ENCODE measurements around the gene DNAJC25. TPM values are rescaled to one million over a fixed set of nuclear protein-coding genes. Genes with fewer than 3 reads are reported as not detected.

Gene DNAJC25
- total and polyA plus RNA-seq, 2 of the 13 experiments (the other 11 are each of a cell fraction or from before 2014, with no cell fraction given): 5.7 to 10.2 TPM

DNA sequence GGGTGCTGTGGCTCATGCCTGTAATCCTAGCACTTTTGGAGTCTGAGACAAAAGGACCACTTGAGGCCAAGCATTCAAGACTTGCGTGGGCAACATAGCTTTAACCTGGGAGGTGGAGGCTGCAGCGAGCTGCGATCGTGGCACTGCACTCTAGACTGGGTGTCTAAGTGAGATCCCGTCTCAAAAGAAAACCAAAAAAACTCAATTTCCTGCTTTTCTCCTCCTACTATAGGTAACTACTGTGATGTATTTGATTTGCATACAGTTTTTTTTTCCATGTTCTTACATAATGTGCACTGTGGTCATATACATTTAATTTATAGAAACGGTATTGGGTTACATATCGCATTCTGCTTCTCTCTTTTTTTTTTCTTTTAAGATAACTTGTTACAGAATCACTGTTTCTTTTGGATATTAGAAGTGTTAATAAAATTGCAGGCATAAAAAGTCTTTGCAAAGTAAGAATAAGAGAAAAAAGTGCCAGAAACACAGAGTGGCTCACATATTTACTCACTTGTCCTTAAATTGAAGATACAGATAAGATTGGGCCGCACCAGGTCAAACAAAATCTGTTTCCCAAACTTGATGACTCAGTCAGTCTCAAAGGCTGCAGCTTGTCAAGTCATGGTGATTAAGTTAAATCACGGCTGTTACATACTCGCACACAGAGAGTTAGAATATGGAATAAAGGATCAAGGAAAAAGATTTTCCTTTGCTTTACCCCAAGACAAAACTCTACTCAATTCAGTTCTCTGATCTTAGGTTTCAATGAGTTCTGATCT is 29.7 kb upstream of the DNAJC25 start (continued):
- TF ChIP-seq, protein P1, sequence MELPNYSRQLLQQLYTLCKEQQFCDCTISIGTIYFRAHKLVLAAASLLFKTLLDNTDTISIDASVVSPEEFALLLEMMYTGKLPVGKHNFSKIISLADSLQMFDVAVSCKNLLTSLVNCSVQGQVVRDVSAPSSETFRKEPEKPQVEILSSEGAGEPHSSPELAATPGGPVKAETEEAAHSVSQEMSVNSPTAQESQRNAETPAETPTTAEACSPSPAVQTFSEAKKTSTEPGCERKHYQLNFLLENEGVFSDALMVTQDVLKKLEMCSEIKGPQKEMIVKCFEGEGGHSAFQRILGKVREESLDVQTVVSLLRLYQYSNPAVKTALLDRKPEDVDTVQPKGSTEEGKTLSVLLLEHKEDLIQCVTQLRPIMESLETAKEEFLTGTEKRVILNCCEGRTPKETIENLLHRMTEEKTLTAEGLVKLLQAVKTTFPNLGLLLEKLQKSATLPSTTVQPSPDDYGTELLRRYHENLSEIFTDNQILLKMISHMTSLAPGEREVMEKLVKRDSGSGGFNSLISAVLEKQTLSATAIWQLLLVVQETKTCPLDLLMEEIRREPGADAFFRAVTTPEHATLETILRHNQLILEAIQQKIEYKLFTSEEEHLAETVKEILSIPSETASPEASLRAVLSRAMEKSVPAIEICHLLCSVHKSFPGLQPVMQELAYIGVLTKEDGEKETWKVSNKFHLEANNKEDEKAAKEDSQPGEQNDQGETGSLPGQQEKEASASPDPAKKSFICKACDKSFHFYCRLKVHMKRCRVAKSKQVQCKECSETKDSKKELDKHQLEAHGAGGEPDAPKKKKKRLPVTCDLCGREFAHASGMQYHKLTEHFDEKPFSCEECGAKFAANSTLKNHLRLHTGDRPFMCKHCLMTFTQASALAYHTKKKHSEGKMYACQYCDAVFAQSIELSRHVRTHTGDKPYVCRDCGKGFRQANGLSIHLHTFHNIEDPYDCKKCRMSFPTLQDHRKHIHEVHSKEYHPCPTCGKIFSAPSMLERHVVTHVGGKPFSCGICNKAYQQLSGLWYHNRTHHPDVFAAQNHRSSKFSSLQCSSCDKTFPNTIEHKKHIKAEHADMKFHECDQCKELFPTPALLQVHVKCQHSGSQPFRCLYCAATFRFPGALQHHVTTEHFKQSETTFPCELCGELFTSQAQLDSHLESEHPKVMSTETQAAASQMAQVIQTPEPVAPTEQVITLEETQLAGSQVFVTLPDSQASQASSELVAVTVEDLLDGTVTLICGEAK (IDR thresholded peaks at IDR 0.05): no peak
- TF ChIP-seq, protein P1 (CRISPR knock-in tag; IDR thresholded peaks at IDR 0.05): no peak
- TF ChIP-seq NBN (conservative IDR thresholded peaks at IDR 0.05) (no peak), ZNF260 (CRISPR knock-in tag; IDR thresholded peaks at IDR 0.05; ENCODE audit: borderline replicate concordance, low read depth) (no peak), ZNF878 (CRISPR knock-in tag; IDR thresholded peaks at IDR 0.05) (no peak), FOSL2 (CRISPR knock-in tag; IDR thresholded peaks at IDR 0.05) (peak; percentile 91), NFE2 (CRISPR knock-in tag; IDR thresholded peaks at IDR 0.05) (peak; percentile 39; the same call in 1 of the 2 replicates), ATRX (CRISPR knock-in tag; IDR thresholded peaks at IDR 0.05; ENCODE audit: borderline replicate concordance) (no peak), KAT2B (IDR thresholded peaks at IDR 0.05; ENCODE audit: borderline replicate concordance, low read depth, low read length) (no peak), ZNF766 (CRISPR knock-in tag; IDR thresholded peaks at IDR 0.05; ENCODE audit: borderline replicate concordance) (no peak), ARID4A (CRISPR knock-in tag; IDR thresholded peaks at IDR 0.05; ENCODE audit: borderline replicate concordance) (no peak), GATA4 (IDR thresholded peaks at IDR 0.05; ENCODE audit: borderline replicate concordance, low read depth) (peak; percentile 44; the same call in 1 of the 2 replicates), SPEN (CRISPR knock-in tag; IDR thresholded peaks at IDR 0.05; ENCODE audit: low read depth) (no peak), ZNF564 (CRISPR knock-in tag; IDR thresholded peaks at IDR 0.05) (no peak)

All from HepG2 (cell line).